Adrenal gland (tissue), 12 donors: ENCODE measurements around the gene ALG14. TPM values are rescaled to one million over a fixed set of nuclear protein-coding genes. Genes with fewer than 3 reads are reported as not detected.

Source experiments
- DNase-seq, 7 donors: peaks; one replicate each; pipeline ENCODE4 v3.0.0-alpha.2; 2019 to 2020
- H3K27ac ChIP-seq, 5 donors: fragments of 200-600 bp; sonication (generic) in 4 of 5; 1 replicate in 3 of 5; 2 replicates in 2 of 5; pipeline versions ENCODE4 v1.5.1 to v1.8.0; 2016 to 2020; ENCODE audit warnings: mild to moderate bottlenecking in 1 of 5
- H3K27me3 ChIP-seq: fragments of 200-600 bp; 2 replicates; pipeline ENCODE4 v1.8.0; 2021
- H3K36me3 ChIP-seq, 2 donors: fragments of 200-600 bp; replicated peaks in 1 of 2; 1 replicate in 1 of 2; 2 replicates in 1 of 2; pipeline versions ENCODE4 v1.5.1 to v1.8.0; 2018 to 2022
- H3K4me1 ChIP-seq, 2 donors: fragments of 200-600 bp; replicated peaks in 1 of 2; 1 replicate in 1 of 2; 2 replicates in 1 of 2; pipeline versions ENCODE4 v1.5.1 to v1.8.0; 2018 to 2021
- H3K4me3 ChIP-seq, 4 donors: fragments of 200-600 bp; sonication (generic) in 3 of 4; one replicate each; pipeline ENCODE4 v1.5.1; 2016 to 2018
- H3K9me3 ChIP-seq, 3 donors: fragments of 200-600 bp; sonication (generic) in 1 of 3; replicated peaks in 1 of 3; 1 replicate in 2 of 3; 2 replicates in 1 of 3; pipeline versions ENCODE4 v1.5.1 to v1.8.0; 2016 to 2021
- CTCF ChIP-seq, 6 experiments: fragments of 450-650 bp in 4 of 6; fragments of 200-600 bp in 2 of 6; sonication (generic) in 1 of 6; IDR thresholded peaks; 1 replicate in 5 of 6; 2 replicates in 1 of 6; pipeline versions ENCODE4 v1.5.1 to v1.8.0; 2016 to 2021; ENCODE audit warnings: antibody characterized with exemption in 6 of 6, mild to moderate bottlenecking in 2 of 6, moderate library complexity in 1 of 6
- POLR2A ChIP-seq, 2 donors: fragments of 450-650 bp; IDR thresholded peaks; one replicate each; pipeline ENCODE4 v1.6.1; 2017; ENCODE audit warnings: antibody characterized with exemption in 2 of 2, mild to moderate bottlenecking in 2 of 2, moderate library complexity in 1 of 2
- WGBS, 4 donors: extraction: QIAGEN DNeasy Blood & Tissue Kit in 2 of 4; methylation state at CpG; one replicate each; pipeline versions ENCODE4 v1.1.5 to v1.1.7; 2013 to 2017; 5-methylcytosine and 5-hydroxymethylcytosine counted together
- intact Hi-C, 2 donors: fragments of 100-400 bp; cut with DNase I; formaldehyde crosslinking; loops; one replicate each; pipeline versions ENCODE4 v1.14.1 to v1.15.0; 2022 to 2023
- polyA plus RNA-seq, 3 donors: library from polyadenylated mRNA; stranded (reverse); fragments of 200-250 nt in 2 of 3; fragments of 350-450 nt in 1 of 3; fragmentation: Illumina TruSeq in 1 of 3; extraction: RNeasy Lipid Tissue Mini Kit (QIAGEN cat#74804) in 1 of 3; gene quantifications; one replicate each; pipeline ENCODE4 v1.2.3, GENCODE V29; 2013 to 2014
- total RNA-seq, 9 donors: library from RNA; depleted of rRNA in 4 of 9; stranded (reverse); fragments of >200 nt in 4 of 9; fragments of 120-200 nt in 1 of 9; fragmentation: NEBNext Ultra II Directional in 1 of 9; extraction: Animal tissue kit (Norgen Biotek cat#: 25700) in 1 of 9; gene quantifications; one replicate each; pipeline versions ENCODE4 v1.1.0 to v1.2.4, GENCODE V29; 2013 to 2023
- donor health status: healthy with polysubstance abuse.
- donor health status: Bipolar disorder and iron deficiency.
- donor health status: DM: yes; HTN: yes; CAD: no.
- donor health status: DM: no; HTN: no; CAD: no.
- donor health status: DM: no; HTN: no; CAD: no.
- donor health status: DM: yes; HTN: yes; CAD: no.

Gene ALG14
- total and polyA plus RNA-seq, 12 donors: 1.5 to 29.9 (median 14.3) TPM

DNA sequence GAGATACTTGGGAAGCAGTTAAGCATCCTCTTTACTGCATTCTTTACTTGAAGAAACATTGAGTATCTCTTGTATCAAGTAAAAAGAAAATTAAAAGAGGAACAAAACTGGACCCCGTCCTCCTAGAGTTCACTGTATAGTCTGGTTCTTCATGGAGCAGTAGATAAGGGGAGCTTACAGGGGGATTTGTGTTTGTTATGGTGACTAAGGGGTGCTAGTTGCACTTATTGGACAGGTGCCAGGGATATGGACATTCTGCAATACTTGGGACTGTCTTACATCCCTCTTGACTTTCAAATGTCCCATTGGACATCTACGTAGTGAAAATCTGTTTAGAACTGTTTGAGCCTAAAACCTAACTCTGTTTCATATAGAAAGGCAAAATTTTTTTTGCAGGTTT is 67.2 kb downstream of the ALG14 start:
- Histone ChIP-seq H3K27me3 (no peaks in the 10 kb centered on the region), H3K9me3 (no peaks in the 10 kb centered on the region), H3K36me3 (no peaks in the 10 kb centered on the region), H3K4me1 (peaks cover 8 to 18% of the 10 kb centered on the region in 2 donors), H3K27ac (no peak overlapping the region), H3K4me3 (no peak overlapping the region)
- TF ChIP-seq CTCF (IDR thresholded peaks at IDR 0.05) (no peak), POLR2A (IDR thresholded peaks at IDR 0.05) (no peak)
- no peak for DNase-seq
- 60 to 94% (median 79%) methylated on average over 2 of the region's 2 CpGs for WGBS, 4 donors
- intact Hi-C loops: no loop called here

GRCh38 chr1:95004013-95004412 is 68.7 kb downstream of the ALG14 start:
- peaks cover 8 to 18% of the 10 kb centered on the region in 2 donors for H3K4me1 ChIP-seq
- H3K9me3 ChIP-seq: no peaks in the 10 kb centered on the region
- peak overlapping the region in 1 of 5 donors; percentile 82 for H3K27ac ChIP-seq
- intact Hi-C loops: no loop called here
- H3K36me3 ChIP-seq: no peaks in the 10 kb centered on the region
- WGBS, 4 donors: 75 to 89% (median 84%) methylated on average over 7 of the region's 7 CpGs
- no peaks in the 10 kb centered on the region for H3K27me3 ChIP-seq
- DNase-seq: no peak
- H3K4me3 ChIP-seq: no peak overlapping the region
- TF ChIP-seq POLR2A (IDR thresholded peaks at IDR 0.05) (no peak), CTCF (IDR thresholded peaks at IDR 0.05) (no peak)

DNA sequence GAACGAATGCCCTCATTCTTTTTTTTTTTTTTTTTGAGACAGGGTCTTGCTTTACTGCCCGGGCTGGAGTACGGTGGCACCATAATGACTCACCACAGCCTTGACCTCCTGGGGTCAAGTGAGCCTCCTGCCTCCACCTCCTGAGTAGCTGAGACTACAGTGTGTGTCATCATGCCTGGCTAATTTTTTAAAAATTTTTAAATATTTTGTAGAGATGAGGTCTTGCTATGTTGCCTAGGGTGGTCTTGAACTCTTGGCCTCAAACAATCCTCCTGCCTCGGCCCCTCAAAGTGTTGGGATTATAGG is 69.4 kb downstream of the ALG14 start:
- H3K36me3 ChIP-seq: no peaks in the 10 kb centered on the region
- intact Hi-C loops: no loop called here
- TF ChIP-seq CTCF (IDR thresholded peaks at IDR 0.05): no peak
- TF ChIP-seq POLR2A (IDR thresholded peaks at IDR 0.05): no peak
- H3K27ac ChIP-seq: peak overlapping the region in 4 of 5 donors; percentile 51 to 82 (median 69)
- H3K9me3 ChIP-seq: no peaks in the 10 kb centered on the region
- no peaks in the 10 kb centered on the region for H3K27me3 ChIP-seq
- H3K4me3 ChIP-seq: no peak overlapping the region
- WGBS, 4 donors: 39 to 49% (median 41%) methylated on average over 4 of the region's 4 CpGs
- peaks cover 8 to 18% of the 10 kb centered on the region in 2 donors for H3K4me1 ChIP-seq
- DNase-seq: peak; percentile 38 to 68 (median 56)

GRCh38 chr1:95002540-95003432 is 70.0 kb downstream of the ALG14 start:
- intact Hi-C loops: no loop called here
- WGBS, 4 donors: 18 to 24% (median 21%) methylated on average over 8 of the region's 8 CpGs
- peak in 6 of 7 donors; percentile 29 to 64 (median 42) for DNase-seq

More at GRCh38 chr1:95002540-95003432, 70.0 kb downstream of the ALG14 start:
- no peaks in the 10 kb centered on the region for H3K27me3 ChIP-seq
- H3K4me3 ChIP-seq: no peak overlapping the region
- H3K27ac ChIP-seq: peak overlapping the region; percentile 17 to 82 (median 59)
- no peaks in the 10 kb centered on the region for H3K36me3 ChIP-seq
- H3K9me3 ChIP-seq: no peaks in the 10 kb centered on the region
- peaks cover 8 to 18% of the 10 kb centered on the region in 2 donors for H3K4me1 ChIP-seq
- no peak for TF ChIP-seq CTCF (IDR thresholded peaks at IDR 0.05)
- peak in 1 of 2 donors; percentile 22 for TF ChIP-seq POLR2A (IDR thresholded peaks at IDR 0.05)
